ENCODE data around the gene FGFBP1.

Gene FGFBP1

DNA sequence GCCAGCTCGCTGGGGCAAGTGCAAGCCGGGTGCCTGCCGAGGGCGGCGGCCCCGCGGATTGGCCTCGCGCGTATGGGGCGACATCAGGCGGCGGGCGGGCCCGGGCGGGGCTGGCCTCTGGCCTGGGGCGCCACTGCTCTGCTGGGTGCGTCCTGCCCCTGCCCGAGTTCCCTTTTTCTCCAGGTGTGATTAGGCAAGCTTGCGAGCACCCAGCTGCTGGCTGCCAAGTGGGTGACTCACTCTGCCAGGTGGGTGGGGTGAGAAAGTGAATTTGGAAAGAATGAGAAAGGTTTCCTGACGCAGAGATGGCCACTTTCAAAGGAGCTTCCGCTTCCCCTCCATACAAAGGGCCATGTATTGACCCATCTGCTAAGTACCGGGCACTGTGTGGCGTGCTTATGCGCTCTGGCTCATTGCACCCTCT, 32.5 kb downstream of the FGFBP1 start:
- TF ChIP-seq, protein P1, sequence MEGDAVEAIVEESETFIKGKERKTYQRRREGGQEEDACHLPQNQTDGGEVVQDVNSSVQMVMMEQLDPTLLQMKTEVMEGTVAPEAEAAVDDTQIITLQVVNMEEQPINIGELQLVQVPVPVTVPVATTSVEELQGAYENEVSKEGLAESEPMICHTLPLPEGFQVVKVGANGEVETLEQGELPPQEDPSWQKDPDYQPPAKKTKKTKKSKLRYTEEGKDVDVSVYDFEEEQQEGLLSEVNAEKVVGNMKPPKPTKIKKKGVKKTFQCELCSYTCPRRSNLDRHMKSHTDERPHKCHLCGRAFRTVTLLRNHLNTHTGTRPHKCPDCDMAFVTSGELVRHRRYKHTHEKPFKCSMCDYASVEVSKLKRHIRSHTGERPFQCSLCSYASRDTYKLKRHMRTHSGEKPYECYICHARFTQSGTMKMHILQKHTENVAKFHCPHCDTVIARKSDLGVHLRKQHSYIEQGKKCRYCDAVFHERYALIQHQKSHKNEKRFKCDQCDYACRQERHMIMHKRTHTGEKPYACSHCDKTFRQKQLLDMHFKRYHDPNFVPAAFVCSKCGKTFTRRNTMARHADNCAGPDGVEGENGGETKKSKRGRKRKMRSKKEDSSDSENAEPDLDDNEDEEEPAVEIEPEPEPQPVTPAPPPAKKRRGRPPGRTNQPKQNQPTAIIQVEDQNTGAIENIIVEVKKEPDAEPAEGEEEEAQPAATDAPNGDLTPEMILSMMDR (IDR thresholded peaks at IDR 0.05), result no peak
- no peak overlapping the region for H3K4me2 ChIP-seq (ENCODE audit: low read length)
- no peaks in the 10 kb centered on the region for H3K4me1 ChIP-seq
- no peak overlapping the region for H3K9ac ChIP-seq
- H3K36me3 ChIP-seq (ENCODE audit: control insufficient read depth, insufficient read depth, low read length), result no peaks in the 10 kb centered on the region
- H3K27ac ChIP-seq, result no peak overlapping the region
- H2AFZ ChIP-seq, result no peak overlapping the region
- no peaks in the 10 kb centered on the region for H3K27me3 ChIP-seq (ENCODE audit: control insufficient read depth, insufficient read depth, low read length)
- H3K4me3 ChIP-seq (ENCODE audit: low read depth, low read length), result no peak overlapping the region
- no peaks in the 10 kb centered on the region for H3K79me2 ChIP-seq
- no peaks in the 10 kb centered on the region for H3K9me3 ChIP-seq (ENCODE audit: control insufficient read depth, low read length)

DNA sequence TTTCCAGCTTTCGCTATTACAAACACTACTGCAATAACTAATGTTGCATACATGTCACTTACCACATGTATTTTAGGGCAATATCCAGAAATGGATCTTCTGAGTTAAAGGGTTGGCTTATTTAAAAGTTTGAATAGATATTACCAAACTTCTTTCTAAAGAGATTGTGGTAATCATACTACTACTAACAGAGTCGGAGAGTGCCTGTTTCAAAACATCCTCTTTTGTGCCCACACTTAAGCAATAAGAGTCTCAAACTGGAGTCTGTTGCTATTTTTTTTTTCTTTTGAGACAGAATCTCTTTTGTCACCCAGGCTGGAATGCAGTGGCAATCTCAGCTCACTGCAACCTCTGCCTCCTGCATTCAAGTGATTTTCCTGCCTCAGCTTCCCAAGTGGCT, 35.8 kb downstream of the FGFBP1 start:
- Histone ChIP-seq H3K36me3 (ENCODE audit: control insufficient read depth, insufficient read depth, low read length) (no peaks in the 10 kb centered on the region), H2AFZ (no peak overlapping the region), H3K9me3 (ENCODE audit: control insufficient read depth, low read length) (no peaks in the 10 kb centered on the region), H3K4me3 (ENCODE audit: low read depth, low read length) (no peak overlapping the region), H3K4me1 (no peaks in the 10 kb centered on the region), H3K4me2 (ENCODE audit: low read length) (no peak overlapping the region), H3K9ac (no peak overlapping the region), H3K79me2 (no peaks in the 10 kb centered on the region), H3K27ac (no peak overlapping the region), H3K27me3 (ENCODE audit: control insufficient read depth, insufficient read depth, low read length) (no peaks in the 10 kb centered on the region)
- TF ChIP-seq, protein P1 (IDR thresholded peaks at IDR 0.05), result no peak

GRCh38 chr4:15901998-15902397, 36.5 kb downstream of the FGFBP1 start:
- H3K27me3 ChIP-seq (ENCODE audit: control insufficient read depth, insufficient read depth, low read length), result no peaks in the 10 kb centered on the region
- no peak overlapping the region for H2AFZ ChIP-seq
- H3K4me3 ChIP-seq (ENCODE audit: low read depth, low read length), result no peak overlapping the region
- H3K27ac ChIP-seq, result no peak overlapping the region
- no peaks in the 10 kb centered on the region for H3K79me2 ChIP-seq
- H3K4me1 ChIP-seq, result no peaks in the 10 kb centered on the region
- TF ChIP-seq, protein P1 (IDR thresholded peaks at IDR 0.05), result no peak
- no peak overlapping the region for H3K4me2 ChIP-seq (ENCODE audit: low read length)
- H3K9me3 ChIP-seq (ENCODE audit: control insufficient read depth, low read length), result no peaks in the 10 kb centered on the region
- H3K9ac ChIP-seq, result no peak overlapping the region
- no peaks in the 10 kb centered on the region for H3K36me3 ChIP-seq (ENCODE audit: control insufficient read depth, insufficient read depth, low read length)

DNA sequence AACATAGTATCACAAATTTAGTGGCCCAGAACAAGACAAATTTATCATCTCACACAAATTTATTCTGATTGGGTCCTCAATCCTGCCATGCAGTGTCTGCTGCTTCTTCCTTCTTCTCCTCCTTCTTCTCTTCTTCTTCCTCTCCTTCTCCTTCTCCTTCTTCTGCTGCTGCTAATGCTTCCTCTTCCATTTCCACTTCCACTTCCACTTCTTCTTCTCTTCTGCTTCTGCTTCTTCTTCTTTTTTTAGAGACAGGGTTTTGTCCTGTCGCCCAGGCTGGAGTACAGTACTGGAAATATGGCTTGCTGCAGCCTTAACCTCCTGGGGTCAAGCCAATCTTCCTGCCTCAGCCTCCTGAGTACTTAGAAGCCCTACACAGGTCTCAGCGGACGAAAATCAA, 37.5 kb downstream of the FGFBP1 start:
- Histone ChIP-seq H2AFZ (no peak overlapping the region), H3K9ac (no peak overlapping the region), H3K79me2 (no peaks in the 10 kb centered on the region), H3K9me3 (ENCODE audit: control insufficient read depth, low read length) (no peaks in the 10 kb centered on the region), H3K27ac (no peak overlapping the region), H3K4me3 (ENCODE audit: low read depth, low read length) (no peak overlapping the region), H3K36me3 (ENCODE audit: control insufficient read depth, insufficient read depth, low read length) (no peaks in the 10 kb centered on the region), H3K4me1 (no peaks in the 10 kb centered on the region), H3K27me3 (ENCODE audit: control insufficient read depth, insufficient read depth, low read length) (no peaks in the 10 kb centered on the region), H3K4me2 (ENCODE audit: low read length) (no peak overlapping the region)
- TF ChIP-seq, protein P1 (IDR thresholded peaks at IDR 0.05), result no peak

DNA sequence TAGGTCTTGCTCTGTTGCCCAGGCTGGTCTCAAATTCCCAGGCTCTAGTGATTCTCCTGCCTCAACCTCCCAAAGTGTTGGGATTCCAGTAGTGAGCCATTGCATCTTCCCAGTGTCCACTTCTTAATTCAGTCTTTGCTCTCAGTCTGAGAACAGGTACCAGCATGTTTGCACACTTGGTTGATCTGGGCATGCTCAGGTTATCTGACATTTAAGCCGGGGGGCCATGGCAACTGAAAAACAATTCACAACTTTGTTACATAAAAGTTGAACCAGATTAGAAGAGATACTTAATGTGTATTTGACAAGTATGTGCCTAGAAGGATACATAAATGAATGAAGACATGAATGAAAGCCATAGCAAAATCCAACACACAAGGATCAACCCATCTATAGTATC, 39.0 kb downstream of the FGFBP1 start:
- no peak overlapping the region for H3K9ac ChIP-seq
- no peak overlapping the region for H3K4me2 ChIP-seq (ENCODE audit: low read length)
- H3K36me3 ChIP-seq (ENCODE audit: control insufficient read depth, insufficient read depth, low read length), result no peaks in the 10 kb centered on the region
- no peak overlapping the region for H3K4me3 ChIP-seq (ENCODE audit: low read depth, low read length)
- H3K9me3 ChIP-seq (ENCODE audit: control insufficient read depth, low read length), result no peaks in the 10 kb centered on the region
- TF ChIP-seq, protein P1 (IDR thresholded peaks at IDR 0.05), result no peak
- no peaks in the 10 kb centered on the region for H3K79me2 ChIP-seq
- H3K27ac ChIP-seq, result no peak overlapping the region
- H2AFZ ChIP-seq, result no peak overlapping the region
- no peaks in the 10 kb centered on the region for H3K27me3 ChIP-seq (ENCODE audit: control insufficient read depth, insufficient read depth, low read length)
- H3K4me1 ChIP-seq, result no peaks in the 10 kb centered on the region
